HCT116 (cell line): ENCODE data around the gene SLC25A33. TPM values are rescaled to one million over a fixed set of nuclear protein-coding genes. Genes with fewer than 3 reads are reported as not detected.

Experiments
- ATAC-seq: fragments of 200-7000 bp; cut with Tn5 transposase; 2 replicates; pipeline ENCODE4 v1.9.1; 2020; ENCODE audit warnings: mild to moderate bottlenecking, moderate library complexity
- BruUV-seq: library from RNA; stranded (reverse); fragments of 400-500 nt; replicated peaks from 2 replicates; lab custom pipeline; 2021; lab: Mats Ljungman, UMichigan
- CTCF ChIA-PET: fragments of 300-600 bp; sonication (Branson Sonifier 250); formaldehyde crosslinking; loops from one replicate; lab custom pipeline; 2021; ENCODE audit warnings: antibody characterized with exemption; lab: Charles Lee
- POLR2A ChIA-PET: fragments of 300-600, 350-600 bp; sonication (Branson Sonifier 250); formaldehyde crosslinking; loops from one replicate; lab custom pipeline; 2021; ENCODE audit warnings: antibody characterized with exemption; lab: Charles Lee
- RAD21 ChIA-PET, 2 experiments: fragments of 300-600 bp; sonication (Branson Sonifier 250); formaldehyde crosslinking; loops; one replicate each; lab custom pipeline; 2023; ENCODE audit warnings: low total read pairs in 2 of 2; ENCODE audit not compliant: uncharacterized antibody in 2 of 2, unreplicated experiment in 2 of 2, low non-redundant PET in 1 of 2; lab: Charles Lee
- DNase-seq: peaks from one replicate; pipeline ENCODE4 v3.0.0-alpha.2; 2010; ENCODE audit warnings: low read depth, low spot score
- H2AFZ ChIP-seq: fragments of 200-600 bp; shearing (Covaris generic), sonication (generic); 2 replicates; pipeline ENCODE4 v1.6.1; 2017; ENCODE audit warnings: low read depth, mixed run types, mixed read lengths, antibody characterized with exemption, low read length; ENCODE audit not compliant: poor library complexity, severe bottlenecking
- H3K27ac ChIP-seq: 2 replicates; pipeline ENCODE4 v1.5.1; 2012; ENCODE audit warnings: low read depth, low read length
- H3K27me3 ChIP-seq: fragments of 200-600 bp; sonication (generic); 2 replicates; pipeline ENCODE4 v1.6.1; 2016; ENCODE audit warnings: mixed run types, low read length, mixed read lengths; ENCODE audit not compliant: insufficient read depth
- H3K36me3 ChIP-seq, 2 experiments: fragments of 200-500 bp in 1 of 2; fragments of 200-600 bp in 1 of 2; sonication (Bioruptor generic) in 1 of 2; sonication (generic) in 1 of 2; 2 replicates each; pipeline versions ENCODE4 v1.5.1 to v1.6.1; 2014 to 2016; ENCODE audit warnings: low read length in 2 of 2, inconsistent platforms in 1 of 2, mixed read lengths in 1 of 2, mixed run types in 1 of 2; ENCODE audit not compliant: insufficient read depth in 2 of 2, control insufficient read depth in 1 of 2
- H3K4me1 ChIP-seq, 2 experiments: fragments of 200-600 bp in 1 of 2; sonication (generic) in 1 of 2; 2 replicates each; pipeline versions ENCODE4 v1.5.1 to v1.6.1; 2012 to 2017; ENCODE audit warnings: low read length in 2 of 2, inconsistent platforms in 1 of 2, mild to moderate bottlenecking in 1 of 2, mixed read lengths in 1 of 2, mixed run types in 1 of 2, moderate library complexity in 1 of 2; ENCODE audit not compliant: insufficient read depth in 2 of 2, control insufficient read depth in 1 of 2
- H3K4me2 ChIP-seq: fragments of 200-600 bp; sonication (generic); 2 replicates; pipeline ENCODE4 v1.6.1; 2017; ENCODE audit warnings: mixed run types, low read length, mixed read lengths
- H3K4me3 ChIP-seq, 2 experiments: fragments of 200-600 bp in 1 of 2; sonication (generic) in 1 of 2; replicated peaks in 1 of 2; 2 replicates each; pipeline ENCODE4 v1.5.1; 2011 to 2016; ENCODE audit warnings: low read length in 2 of 2, control low read depth in 1 of 2, low read depth in 1 of 2, mild to moderate bottlenecking in 1 of 2, mixed read lengths in 1 of 2, mixed run types in 1 of 2
- H3K79me2 ChIP-seq: fragments of 200-600 bp; sonication (generic); 2 replicates; pipeline ENCODE4 v1.6.1; 2017; ENCODE audit warnings: mild to moderate bottlenecking, mixed run types, low read length, moderate library complexity, mixed read lengths; ENCODE audit not compliant: insufficient read depth
- H3K9ac ChIP-seq: fragments of 200-600 bp; sonication (generic); 2 replicates; pipeline ENCODE4 v1.6.1; 2016; ENCODE audit warnings: low read length, mixed read lengths
- H3K9me2 ChIP-seq: fragments of 200-600 bp; sonication (generic), shearing (Covaris generic); 2 replicates; pipeline ENCODE4 v1.6.1; 2017; ENCODE audit warnings: mixed run types, mild to moderate bottlenecking, moderate library complexity; ENCODE audit not compliant: insufficient read depth
- H3K9me3 ChIP-seq, 2 experiments: fragments of 200-500 bp in 1 of 2; fragments of 200-600 bp in 1 of 2; sonication (Bioruptor generic) in 1 of 2; sonication (generic) in 1 of 2; 2 replicates each; pipeline ENCODE4 v1.6.1; 2014 to 2017; ENCODE audit warnings: low read length in 2 of 2, mixed read lengths in 2 of 2, inconsistent platforms in 1 of 2, low read depth in 1 of 2, mild to moderate bottlenecking in 1 of 2, mixed run types in 1 of 2, moderate library complexity in 1 of 2; ENCODE audit not compliant: control insufficient read depth in 1 of 2, insufficient read depth in 1 of 2
- H4K20me1 ChIP-seq: fragments of 200-600 bp; sonication (generic), shearing (Covaris generic); 2 replicates; pipeline ENCODE4 v1.6.1; 2017; ENCODE audit warnings: mixed run types, mild to moderate bottlenecking, moderate library complexity; ENCODE audit not compliant: insufficient read depth
- CTCF ChIP-seq, 3 experiments: fragments of 200-600 bp in 1 of 3; sonication (generic) in 1 of 3; IDR thresholded peaks in 2 of 3; conservative IDR thresholded peaks in 1 of 3; 2 replicates each; pipeline ENCODE4 v1.5.1; 2012 to 2017; ENCODE audit warnings: low read depth in 2 of 3, low read length in 2 of 3, antibody characterized with exemption in 1 of 3, borderline replicate concordance in 1 of 3, control low read depth in 1 of 3, mild to moderate bottlenecking in 1 of 3, mixed read lengths in 1 of 3, mixed run types in 1 of 3, moderate library complexity in 1 of 3; ENCODE audit not compliant: insufficient read depth in 1 of 3
- ELF1 ChIP-seq: IDR thresholded peaks from 2 replicates; pipeline ENCODE4 v1.6.1; 2012; ENCODE audit warnings: low read depth, borderline replicate concordance
- EZH2 ChIP-seq: fragments of 200-600 bp; sonication (generic); IDR thresholded peaks from 2 replicates; pipeline ENCODE4 v1.6.1; 2017; ENCODE audit warnings: antibody characterized with exemption, mixed run types
- FOSL1 ChIP-seq: IDR thresholded peaks from 2 replicates; pipeline ENCODE4 v1.6.1; 2012; ENCODE audit warnings: low read depth
- JUND ChIP-seq: IDR thresholded peaks from 2 replicates; pipeline ENCODE4 v1.6.1; 2012
- POLR2AphosphoS5 ChIP-seq: IDR thresholded peaks from 2 replicates; pipeline ENCODE4 v1.6.1; 2011; ENCODE audit warnings: mild to moderate bottlenecking, low read depth, low read length, moderate library complexity
- RAD21 ChIP-seq: IDR thresholded peaks from 2 replicates; pipeline ENCODE4 v1.6.1; 2012; ENCODE audit warnings: low read depth, mild to moderate bottlenecking
- SIN3A ChIP-seq: IDR thresholded peaks from 2 replicates; pipeline ENCODE4 v1.6.1; 2012; ENCODE audit warnings: low read depth
- SP1 ChIP-seq: IDR thresholded peaks from 2 replicates; pipeline ENCODE4 v1.6.1; 2012; ENCODE audit warnings: low read depth
- SRF ChIP-seq: IDR thresholded peaks from 2 replicates; pipeline ENCODE4 v1.6.1; 2012; ENCODE audit warnings: low read depth
- YY1 ChIP-seq: IDR thresholded peaks from 2 replicates; pipeline ENCODE4 v1.6.1; 2011; ENCODE audit warnings: low read length, low read depth, moderate library complexity, mild to moderate bottlenecking; ENCODE audit not compliant: insufficient replicate concordance; ENCODE audit errors: extremely low read depth
- ZFX ChIP-seq: fragments of 450-650 bp; IDR thresholded peaks from 2 replicates; pipeline ENCODE4 v1.6.1; 2017
- ZNF274 ChIP-seq: fragments of 200-500 bp; sonication (Bioruptor generic); IDR thresholded peaks from 2 replicates; pipeline ENCODE4 v1.6.1; 2014; ENCODE audit warnings: mild to moderate bottlenecking, low read depth, low read length, inconsistent platforms
- intact Hi-C: fragments of 100-400 bp; cut with micrococcal nuclease; formaldehyde crosslinking; loops from 2 replicates; pipeline ENCODE4 v1.10.0; 2022
- total RNA-seq: library from RNA; stranded (reverse); gene quantifications from one replicate; pipeline ENCODE4 v1.2.1, GENCODE V29; 2021; ENCODE audit not compliant: unreplicated experiment
- TF ChIP-seq, protein P1 (sequence below): IDR thresholded peaks from 2 replicates; pipeline ENCODE4 v1.6.1; 2012
- TF ChIP-seq, protein P2 (sequence below): IDR thresholded peaks from 2 replicates; pipeline ENCODE4 v1.6.1; 2012
- TF ChIP-seq, protein P3 (sequence below): IDR thresholded peaks from 2 replicates; pipeline ENCODE4 v1.6.1; 2011; ENCODE audit warnings: mild to moderate bottlenecking, low read length, moderate library complexity; ENCODE audit not compliant: insufficient replicate concordance; ENCODE audit errors: extremely low read depth

Gene SLC25A33
- total RNA-seq, 1 experiment from 2014 or later, result 9.8 TPM

DNA sequence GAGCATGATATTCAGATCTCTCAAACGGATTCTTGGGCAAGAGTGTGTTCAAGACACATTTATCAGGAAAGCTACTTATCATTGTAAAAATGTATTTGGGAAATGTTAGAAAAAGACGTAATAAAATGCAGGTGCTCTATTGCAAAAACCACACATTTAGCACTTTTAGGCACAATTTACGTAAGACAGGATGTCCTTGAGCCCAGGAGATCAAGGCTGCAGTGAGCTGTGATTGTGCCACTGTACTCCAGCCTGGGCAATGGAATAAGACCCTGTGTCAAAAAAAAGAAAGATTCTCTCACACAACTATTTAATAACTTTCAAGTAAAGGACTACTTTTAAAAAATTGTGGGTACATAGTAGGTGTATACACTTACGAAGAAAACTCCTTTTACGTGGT is 18.4 kb downstream of the SLC25A33 start (continued):
- TF ChIP-seq CTCF (IDR thresholded peaks at IDR 0.05 in 2 of 3, conservative IDR thresholded peaks at IDR 0.05 in 1 of 3; ENCODE audit: borderline replicate concordance in 1 of 3, insufficient read depth in 1 of 3, low read depth in 2 of 3, low read length in 2 of 3), result no peak
- no peak for TF ChIP-seq FOSL1
- no peak for TF ChIP-seq POLR2AphosphoS5

- no peaks in the 10 kb centered on the region for H3K9me3 ChIP-seq
- no TSS peak for BruUV-seq
- ChIA-PET CTCF (interaction anchor here (1.4 kb wide), 1 partner anchor 9 kb away, joined by 3 read pairs; no protein-coding TSS in a partner anchor), POLR2A (no interaction called here), RAD21 (no interaction called here)
- H3K9me2 ChIP-seq, result no peaks in the 10 kb centered on the region
- H4K20me1 ChIP-seq, result peaks cover 12% of the 10 kb centered on the region
- peaks cover 20 to 45% of the 10 kb centered on the region in 2 experiments; a peak in 3 of 4 replicates for H3K36me3 ChIP-seq
- ATAC-seq (no peak), DNase-seq (no peak)
- H3K27ac ChIP-seq, result no peak overlapping the region
- H3K27me3 ChIP-seq, result no peaks in the 10 kb centered on the region
- H3K4me2 ChIP-seq, result no peak overlapping the region
- intact Hi-C loops, result no loop called here
- H3K4me3 ChIP-seq, result no peak overlapping the region
- peaks cover 80% of the 10 kb centered on the region for H3K79me2 ChIP-seq
- no peak overlapping the region for H2AFZ ChIP-seq
- H3K4me1 ChIP-seq, result peaks cover 9 to 19% of the 10 kb centered on the region in 2 experiments
- no peak overlapping the region for H3K9ac ChIP-seq
- TF ChIP-seq SP1 (no peak), ZFX (no peak), ZNF274 (no peak), RAD21 (no peak), EZH2 (no peak), YY1 (no peak), SIN3A (no peak), CTCF (IDR thresholded peaks at IDR 0.05 in 2 of 3, conservative IDR thresholded peaks at IDR 0.05 in 1 of 3; ENCODE audit: borderline replicate concordance in 1 of 3, insufficient read depth in 1 of 3, low read depth in 2 of 3, low read length in 2 of 3) (no peak), JUND (no peak), ELF1 (no peak), SRF (no peak)
- TF ChIP-seq, protein P1, sequence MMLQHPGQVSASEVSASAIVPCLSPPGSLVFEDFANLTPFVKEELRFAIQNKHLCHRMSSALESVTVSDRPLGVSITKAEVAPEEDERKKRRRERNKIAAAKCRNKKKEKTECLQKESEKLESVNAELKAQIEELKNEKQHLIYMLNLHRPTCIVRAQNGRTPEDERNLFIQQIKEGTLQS, result no peak
- TF ChIP-seq, protein P2, sequence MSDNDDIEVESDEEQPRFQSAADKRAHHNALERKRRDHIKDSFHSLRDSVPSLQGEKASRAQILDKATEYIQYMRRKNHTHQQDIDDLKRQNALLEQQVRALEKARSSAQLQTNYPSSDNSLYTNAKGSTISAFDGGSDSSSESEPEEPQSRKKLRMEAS, result no peak
- TF ChIP-seq, protein P3, sequence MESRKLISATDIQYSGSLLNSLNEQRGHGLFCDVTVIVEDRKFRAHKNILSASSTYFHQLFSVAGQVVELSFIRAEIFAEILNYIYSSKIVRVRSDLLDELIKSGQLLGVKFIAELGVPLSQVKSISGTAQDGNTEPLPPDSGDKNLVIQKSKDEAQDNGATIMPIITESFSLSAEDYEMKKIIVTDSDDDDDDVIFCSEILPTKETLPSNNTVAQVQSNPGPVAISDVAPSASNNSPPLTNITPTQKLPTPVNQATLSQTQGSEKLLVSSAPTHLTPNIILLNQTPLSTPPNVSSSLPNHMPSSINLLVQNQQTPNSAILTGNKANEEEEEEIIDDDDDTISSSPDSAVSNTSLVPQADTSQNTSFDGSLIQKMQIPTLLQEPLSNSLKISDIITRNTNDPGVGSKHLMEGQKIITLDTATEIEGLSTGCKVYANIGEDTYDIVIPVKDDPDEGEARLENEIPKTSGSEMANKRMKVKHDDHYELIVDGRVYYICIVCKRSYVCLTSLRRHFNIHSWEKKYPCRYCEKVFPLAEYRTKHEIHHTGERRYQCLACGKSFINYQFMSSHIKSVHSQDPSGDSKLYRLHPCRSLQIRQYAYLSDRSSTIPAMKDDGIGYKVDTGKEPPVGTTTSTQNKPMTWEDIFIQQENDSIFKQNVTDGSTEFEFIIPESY, result no peak
These were observed 19.1 kb downstream of the SLC25A33 start for GRCh38 chr1:9558271-9558945.
